HepG2 (cell line): Measurements from ENCODE around the gene SBK3. TPM values are rescaled to one million over a fixed set of nuclear protein-coding genes. Genes with fewer than 3 reads are reported as not detected.

Experiments used
- AHR ChIP-seq: IDR thresholded peaks from 2 replicates; pipeline ENCODE4 v1.6.1; 2018; ENCODE audit warnings: missing genetic modification reagents, missing compliant biosample characterization
- BHLHE40 ChIP-seq: IDR thresholded peaks from 2 replicates; pipeline ENCODE4 v1.6.1; 2011; ENCODE audit warnings: low read length, improper control_type of control experiment
- CENPX ChIP-seq: sonication (generic); formaldehyde crosslinking; IDR thresholded peaks from 2 replicates; pipeline ENCODE4 v1.9.0; 2021; ENCODE audit warnings: mild to moderate bottlenecking, missing genetic modification reagents, moderate library complexity
- ESRRA ChIP-seq: sonication (generic); formaldehyde crosslinking; IDR thresholded peaks from 2 replicates; pipeline ENCODE4 v1.5.1; 2020; ENCODE audit warnings: mild to moderate bottlenecking, low read depth, missing genetic modification reagents
- FOXM1 ChIP-seq: sonication (generic); formaldehyde crosslinking; IDR thresholded peaks from 2 replicates; pipeline ENCODE4 v1.5.0; 2020; ENCODE audit warnings: missing genetic modification reagents
- IKZF4 ChIP-seq: sonication (generic); formaldehyde crosslinking; IDR thresholded peaks from 2 replicates; pipeline ENCODE4 v1.5.1; 2020; ENCODE audit warnings: borderline replicate concordance, mild to moderate bottlenecking, low read depth, missing genetic modification reagents; ENCODE audit errors: not compliant biosample characterization
- KLF11 ChIP-seq: IDR thresholded peaks from 2 replicates; pipeline ENCODE4 v1.6.1; 2016; ENCODE audit warnings: missing compliant biosample characterization
- PBX3 ChIP-seq: sonication (generic); formaldehyde crosslinking; IDR thresholded peaks from 2 replicates; pipeline ENCODE4 v1.8.1; 2023; ENCODE audit warnings: missing genetic modification reagents, inconsistent platforms, borderline replicate concordance
- POLR2A ChIP-seq, 2 experiments: IDR thresholded peaks; 2 replicates each; pipeline ENCODE4 v1.6.1; 2011; ENCODE audit warnings: low read depth in 2 of 2, low read length in 2 of 2, mild to moderate bottlenecking in 1 of 2, moderate library complexity in 1 of 2; ENCODE audit not compliant: insufficient read depth in 1 of 2
- PREB ChIP-seq: sonication (generic); formaldehyde crosslinking; IDR thresholded peaks from 2 replicates; pipeline ENCODE4 v1.4.0; 2020; ENCODE audit warnings: missing genetic modification reagents
- RCOR2 ChIP-seq: IDR thresholded peaks from 2 replicates; pipeline ENCODE4 v1.6.1; 2016; ENCODE audit warnings: missing biosample characterization, missing genetic modification reagents
- RFX1 ChIP-seq: fragments of 450-650 bp; IDR thresholded peaks from 2 replicates; pipeline ENCODE4 v1.6.1; 2017
- SMAD9 ChIP-seq: sonication (generic); formaldehyde crosslinking; IDR thresholded peaks from 2 replicates; pipeline ENCODE4 v1.5.1; 2020; ENCODE audit warnings: mild to moderate bottlenecking, missing genetic modification reagents
- TERF1 ChIP-seq: sonication (generic); formaldehyde crosslinking; IDR thresholded peaks from 2 replicates; pipeline ENCODE4 v1.8.0; 2022; ENCODE audit warnings: mild to moderate bottlenecking, missing genetic modification reagents, moderate library complexity
- ZBTB4 ChIP-seq: sonication (generic); formaldehyde crosslinking; IDR thresholded peaks from 2 replicates; pipeline ENCODE4 v1.4.0; 2020; ENCODE audit warnings: missing genetic modification reagents, mild to moderate bottlenecking, borderline replicate concordance
- ZBTB8A ChIP-seq: sonication (generic); formaldehyde crosslinking; IDR thresholded peaks from 2 replicates; pipeline ENCODE4 v1.4.0; 2020; ENCODE audit warnings: mild to moderate bottlenecking, low read depth, missing genetic modification reagents, borderline replicate concordance
- ZFP36L1 ChIP-seq: sonication (generic); formaldehyde crosslinking; IDR thresholded peaks from 2 replicates; pipeline ENCODE4 v1.8.0; 2022; ENCODE audit warnings: mild to moderate bottlenecking, missing genetic modification reagents, moderate library complexity
- ZFP41 ChIP-seq: sonication (generic); formaldehyde crosslinking; IDR thresholded peaks from 2 replicates; pipeline ENCODE4 v1.4.0; 2020; ENCODE audit warnings: mild to moderate bottlenecking, missing genetic modification reagents, borderline replicate concordance
- ZMYM3 ChIP-seq: sonication (generic); formaldehyde crosslinking; IDR thresholded peaks from 2 replicates; pipeline ENCODE4 v1.5.1; 2020; ENCODE audit warnings: mild to moderate bottlenecking, missing genetic modification reagents
- ZNF121 ChIP-seq: sonication (generic); formaldehyde crosslinking; IDR thresholded peaks from 2 replicates; pipeline ENCODE4 v1.5.0; 2020; ENCODE audit warnings: mild to moderate bottlenecking, missing genetic modification reagents
- ZNF276 ChIP-seq: sonication (generic); formaldehyde crosslinking; IDR thresholded peaks from 2 replicates; pipeline ENCODE4 v1.4.0; 2020; ENCODE audit warnings: mild to moderate bottlenecking, low read depth, missing genetic modification reagents
- ZNF367 ChIP-seq: sonication (generic); formaldehyde crosslinking; IDR thresholded peaks from 2 replicates; pipeline ENCODE4 v1.4.0; 2020; ENCODE audit warnings: missing genetic modification reagents, borderline replicate concordance
- ZNF883 ChIP-seq: sonication (generic); formaldehyde crosslinking; IDR thresholded peaks from 2 replicates; pipeline ENCODE4 v1.5.1; 2020; ENCODE audit warnings: mild to moderate bottlenecking, missing genetic modification reagents; ENCODE audit errors: not compliant biosample characterization
- polyA plus RNA-seq, 8 experiments: library from polyadenylated mRNA; depleted of rRNA in 3 of 8; stranded (reverse) in 7 of 8; unstranded in 1 of 8; fragments of >200 nt; fragmentation: Illumina TruSeq in 4 of 8; extraction: Trizol in 4 of 8; gene quantifications; 2 replicates each; pipeline versions ENCODE4 v1.2.1 to v1.2.3, GENCODE V29; 2011 to 2016; ENCODE audit warnings: low read depth in 4 of 8, missing spikeins in 1 of 8, mixed read lengths in 1 of 8; ENCODE audit not compliant: insufficient read depth in 1 of 8
- total RNA-seq, 5 experiments: library from RNA; depleted of rRNA; stranded (reverse); fragments of >200 nt; fragmentation: Illumina TruSeq; extraction: Trizol; gene quantifications; 2 replicates each; pipeline ENCODE4 v1.2.3, GENCODE V29; 2016; ENCODE audit warnings: low read depth in 1 of 5

The SBK3 gene
- total and polyA plus RNA-seq, 2 of the 13 experiments (the other 11 are each of a cell fraction or from before 2014, with no cell fraction given) = 0.66 to 0.77 TPM

GRCh38 chr19:55580628-55581144 is 35.3 kb upstream of the SBK3 start, which contains the start of gene ZNF579 (continued):
- no peak for TF ChIP-seq CENPX (CRISPR knock-in tag)
- no peak for TF ChIP-seq ZNF883
- TF ChIP-seq TERF1 (CRISPR knock-in tag) = no peak
- no peak for TF ChIP-seq RFX1
- TF ChIP-seq ZNF276 (CRISPR knock-in tag) = no peak
- TF ChIP-seq ESRRA = 0 out of 2 replicates have a peak, but pooled peaks have one; percentile 26
- TF ChIP-seq BHLHE40 = no peak
- no peak; the same call in 1 of the 2 replicates for TF ChIP-seq RCOR2 (CRISPR knock-in tag)
- TF ChIP-seq PREB (CRISPR knock-in tag) = no peak
- peak; percentile 66; the same call in 1 of the 2 replicates for TF ChIP-seq ZMYM3 (CRISPR knock-in tag)
- no peak for TF ChIP-seq AHR (CRISPR knock-in tag)
- TF ChIP-seq KLF11 (CRISPR knock-in tag) = no peak
- no peak for TF ChIP-seq ZNF367 (CRISPR knock-in tag)
- TF ChIP-seq POLR2A (IDR thresholded peaks at IDR 0.05; ENCODE audit: insufficient read depth in 1 of 2, low read depth in 2 of 2, low read length in 2 of 2) = peak in 1 of 2 experiments; percentile 23; a peak in 2 of 4 replicates
- no peak for TF ChIP-seq ZBTB4
- TF ChIP-seq FOXM1 (CRISPR knock-in tag) = no peak
- TF ChIP-seq ZBTB8A (CRISPR knock-in tag) = no peak
- TF ChIP-seq SMAD9 (CRISPR knock-in tag) = no peak
- no peak for TF ChIP-seq PBX3 (CRISPR knock-in tag)
- TF ChIP-seq ZFP41 (CRISPR knock-in tag) = no peak
- no peak for TF ChIP-seq ZFP36L1 (CRISPR knock-in tag)
- peak; percentile 47; the same call in 1 of the 2 replicates for TF ChIP-seq ZNF121 (CRISPR knock-in tag)
- no peak for TF ChIP-seq IKZF4 (CRISPR knock-in tag)
